Skeletal muscle satellite cell (primary cell): ENCODE results near the gene STOM. TPM values are rescaled to one million over a fixed set of nuclear protein-coding genes. Genes with fewer than 3 reads are reported as not detected.
A peak's percentile ranks its signal among the peaks of the same experiment; 100 is the strongest.
"Not testable (repeated sequence)": the region's sequence is repeated elsewhere in the genome, so short reads cannot be mapped to it uniquely, and the experiment has no call there.

ENCODE experiments used
- H3K27me3 ChIP-seq: 2 replicates; pipeline ENCODE4 v1.7.0; 2013; ENCODE audit warnings: low read length; ENCODE audit not compliant: control insufficient read depth, insufficient read depth
- H3K36me3 ChIP-seq: 2 replicates; pipeline ENCODE4 v1.7.0; 2013; ENCODE audit warnings: mild to moderate bottlenecking, control low read depth, low read length; ENCODE audit not compliant: insufficient read depth
- H3K4me1 ChIP-seq: 2 replicates; pipeline ENCODE4 v1.7.0; 2013; ENCODE audit warnings: low read length; ENCODE audit not compliant: control insufficient read depth, insufficient read depth
- H3K4me2 ChIP-seq: 2 replicates; pipeline ENCODE4 v1.7.0; 2013; ENCODE audit warnings: mild to moderate bottlenecking, low read length
- H3K4me3 ChIP-seq: 2 replicates; pipeline ENCODE4 v1.7.0; 2013; ENCODE audit warnings: low read length
- H3K9ac ChIP-seq: 2 replicates; pipeline ENCODE4 v1.7.0; 2013; ENCODE audit warnings: mild to moderate bottlenecking, low read depth, low read length, moderate library complexity
- H3K9me3 ChIP-seq: replicated peaks from 2 replicates; pipeline ENCODE4 v1.7.0; 2013; ENCODE audit warnings: mild to moderate bottlenecking, control low read depth, low read length
- total RNA-seq: library from RNA; depleted of rRNA; stranded (reverse); fragments of >200 nt; gene quantifications from 2 replicates; pipeline ENCODE4 v1.2.3, GENCODE V29; 2012; rRNA removed

STOM gene
- total RNA-seq = 90.2 and 133 TPM in 2 replicates

GRCh38 chr9:121369595-121370265, at the start of gene STOM:
Gene STOM (minus strand): TSS chr9:121370250. CDS start chr9:121370187, 63 bp downstream.
- peaks cover 37% of the 10 kb centered on the region for H3K4me1 ChIP-seq

GRCh38 chr9:121411993-121412392, 41.9 kb upstream of the STOM start:
- no peak overlapping the region for H3K9ac ChIP-seq
- no peaks in the 10 kb centered on the region for H3K4me1 ChIP-seq
- peaks cover 39% of the 10 kb centered on the region for H3K27me3 ChIP-seq

More at GRCh38 chr9:121369595-121370265, at the start of gene STOM:
- Histone ChIP-seq H3K36me3 (no peaks in the 10 kb centered on the region), H3K4me2 (peak within 1 kb of the TSS; percentile 81), H3K4me3 (peak within 1 kb of the TSS; percentile 77), H3K9me3 (no peaks in the 10 kb centered on the region), H3K27me3 (no peaks in the 10 kb centered on the region), H3K9ac (peak within 1 kb of the TSS; percentile 86)

GRCh38 chr9:121405899-121406298, 35.8 kb upstream of the STOM start:
- Histone ChIP-seq H3K9ac (no peak overlapping the region), H3K4me1 (no peaks in the 10 kb centered on the region), H3K36me3 (no peaks in the 10 kb centered on the region), H3K4me3 (no peak overlapping the region), H3K27me3 (peaks cover 17% of the 10 kb centered on the region), H3K9me3 (no peaks in the 10 kb centered on the region), H3K4me2 (no peak overlapping the region)

More at GRCh38 chr9:121411993-121412392, 41.9 kb upstream of the STOM start:
- H3K36me3 ChIP-seq = no peaks in the 10 kb centered on the region
- no peak overlapping the region for H3K4me2 ChIP-seq
- no peak overlapping the region for H3K4me3 ChIP-seq
- H3K9me3 ChIP-seq = no peaks in the 10 kb centered on the region

GRCh38 chr9:121404906-121405305, 34.9 kb upstream of the STOM start:
- peaks cover 2% of the 10 kb centered on the region for H3K4me1 ChIP-seq
- no peak overlapping the region for H3K4me3 ChIP-seq
- H3K36me3 ChIP-seq = no peaks in the 10 kb centered on the region
- H3K9me3 ChIP-seq = no peaks in the 10 kb centered on the region
- no peak overlapping the region for H3K4me2 ChIP-seq
- H3K9ac ChIP-seq = no peak overlapping the region
- H3K27me3 ChIP-seq = peaks cover 7% of the 10 kb centered on the region

- Histone ChIP-seq H3K27me3 (no peaks in the 10 kb centered on the region), H3K9me3 (peaks cover 6% of the 10 kb centered on the region), H3K4me2 (peak overlapping the region; percentile 3), H3K9ac (peak overlapping the region; percentile 65), H3K36me3 (no peaks in the 10 kb centered on the region), H3K4me3 (no peak overlapping the region), H3K4me1 (peaks cover 27% of the 10 kb centered on the region)
Observed at GRCh38 chr9:121399883-121400607, 30.0 kb upstream of the STOM start.

- H3K4me2 ChIP-seq = peak overlapping the region; percentile 46
- H3K9me3 ChIP-seq = peaks cover 6% of the 10 kb centered on the region
- H3K4me1 ChIP-seq = peaks cover 27% of the 10 kb centered on the region
- peak overlapping the region; percentile 65 for H3K9ac ChIP-seq
- no peaks in the 10 kb centered on the region for H3K27me3 ChIP-seq
- no peak overlapping the region for H3K4me3 ChIP-seq
- no peaks in the 10 kb centered on the region for H3K36me3 ChIP-seq
Observed at GRCh38 chr9:121399126-121399882, 29.3 kb upstream of the STOM start.

GRCh38 chr9:121398374-121398773, 28.3 kb upstream of the STOM start:
- peaks cover 6% of the 10 kb centered on the region for H3K9me3 ChIP-seq
- peaks cover 35% of the 10 kb centered on the region for H3K4me1 ChIP-seq
- H3K9ac ChIP-seq = peak overlapping the region; percentile 65
- H3K36me3 ChIP-seq = no peaks in the 10 kb centered on the region
- no peak overlapping the region for H3K4me3 ChIP-seq
- H3K27me3 ChIP-seq = no peaks in the 10 kb centered on the region
- peak overlapping the region; percentile 46 for H3K4me2 ChIP-seq

GRCh38 chr9:121397277-121397676, 27.2 kb upstream of the STOM start:
- not testable (repeated sequence) for H3K9ac ChIP-seq, H3K27me3 ChIP-seq, H3K36me3 ChIP-seq, H3K9me3 ChIP-seq, H3K4me2 ChIP-seq, H3K4me3 ChIP-seq
- peaks cover 39% of the 10 kb centered on the region for H3K4me1 ChIP-seq

GRCh38 chr9:121395558-121395957, 25.5 kb upstream of the STOM start:
- H3K4me2 ChIP-seq = no peak overlapping the region
- H3K9me3 ChIP-seq = peaks cover 6% of the 10 kb centered on the region
- H3K4me3 ChIP-seq = no peak overlapping the region
- no peak overlapping the region for H3K9ac ChIP-seq
- no peaks in the 10 kb centered on the region for H3K27me3 ChIP-seq
- H3K36me3 ChIP-seq = no peaks in the 10 kb centered on the region
- peaks cover 39% of the 10 kb centered on the region for H3K4me1 ChIP-seq

GRCh38 chr9:121394292-121394691, 24.2 kb upstream of the STOM start:
- no peak overlapping the region for H3K9ac ChIP-seq
- no peaks in the 10 kb centered on the region for H3K36me3 ChIP-seq
- H3K4me1 ChIP-seq = peaks cover 32% of the 10 kb centered on the region
- H3K4me3 ChIP-seq = no peak overlapping the region
- no peak overlapping the region for H3K4me2 ChIP-seq
- peaks cover 6% of the 10 kb centered on the region for H3K9me3 ChIP-seq
- no peaks in the 10 kb centered on the region for H3K27me3 ChIP-seq

GRCh38 chr9:121393318-121393717, 23.3 kb upstream of the STOM start:
- Histone ChIP-seq H3K9me3 (peaks cover 6% of the 10 kb centered on the region), H3K4me3 (no peak overlapping the region), H3K27me3 (no peaks in the 10 kb centered on the region), H3K9ac (no peak overlapping the region), H3K36me3 (no peaks in the 10 kb centered on the region), H3K4me2 (no peak overlapping the region), H3K4me1 (peaks cover 32% of the 10 kb centered on the region)
